ENCODE results near the gene CTU1. TPM values are rescaled to one million over a fixed set of nuclear protein-coding genes. Genes with fewer than 3 reads are reported as not detected.

CTU1 gene
- total and polyA plus RNA-seq, 2 of the 4 experiments (the other 2 are of a cell fraction) = 2.0 to 3.3 TPM

DNA sequence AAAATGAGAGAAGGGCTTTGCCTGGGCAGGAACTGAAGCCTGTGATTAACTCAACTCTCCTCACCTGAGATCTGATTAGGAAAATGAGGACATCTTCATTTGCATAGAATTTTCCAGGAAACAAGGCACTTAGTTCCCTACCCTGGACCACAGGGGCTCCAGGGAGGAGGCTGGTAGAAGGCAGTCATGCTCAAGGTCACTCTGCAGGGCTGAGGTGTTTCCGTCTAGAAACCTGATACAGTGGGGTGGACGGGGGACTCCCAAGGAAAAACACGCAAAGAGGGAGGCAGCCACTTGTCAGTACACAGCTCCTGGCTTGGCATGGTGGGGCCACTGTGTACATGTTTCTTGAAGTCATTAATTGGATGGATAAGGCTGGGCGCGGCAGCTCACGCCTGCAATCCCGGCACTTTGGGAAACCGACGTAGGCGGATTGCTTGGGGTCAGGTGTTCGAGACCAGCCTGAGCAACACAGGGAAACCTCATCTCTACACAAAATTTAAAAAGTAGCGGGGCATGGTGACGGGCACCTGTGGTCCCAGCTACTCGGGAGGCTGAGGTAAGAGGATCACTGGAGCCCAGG is 31.5 kb downstream of the CTU1 start:
- dilution Hi-C loops (cut with HindIII; ENCODE audit: low sequenced_read_pairs, unreplicated experiment) (no loop called here), intact Hi-C loops (cut with micrococcal nuclease) (no loop called here), in situ Hi-C loops (cut with MboI; ENCODE audit: low sequenced_read_pairs) (no loop called here)
- no peak overlapping the region for H3K56ac ChIP-seq (ENCODE audit: extremely low read depth, insufficient read depth, low read length)
- DNase-seq (no peak), ATAC-seq (ENCODE audit: low read depth) (no peak)
- H2AK5ac ChIP-seq (ENCODE audit: low read depth, low read length) = no peak overlapping the region
- BruUV-seq (replicated peaks) = no TSS peak
- H3K9me3 ChIP-seq (ENCODE audit: control insufficient read depth, insufficient read depth, low read length) = no peaks in the 10 kb centered on the region; the same call in none of the 2 replicates
- no peak overlapping the region for H2BK20ac ChIP-seq (ENCODE audit: low read depth, low read length)
- no peak overlapping the region for H3K18ac ChIP-seq (ENCODE audit: low read depth, low read length)
- no peak overlapping the region for H3K4me2 ChIP-seq (ENCODE audit: low read depth, low read length)
- no peak overlapping the region for H4K5ac ChIP-seq (ENCODE audit: low read depth, low read length)
- no peak overlapping the region for H3K14ac ChIP-seq (replicated peaks; ENCODE audit: low read depth, low read length)
- H3K9me1 ChIP-seq (ENCODE audit: insufficient read depth, low read length) = no peaks in the 10 kb centered on the region
- no peak overlapping the region for H4K8ac ChIP-seq (ENCODE audit: low read depth in 2 of 2, low read length in 2 of 2)
- no peaks in the 10 kb centered on the region for H3K27me3 ChIP-seq (ENCODE audit: control insufficient read depth, insufficient read depth, low read length)
- no peak overlapping the region for H2BK5ac ChIP-seq (ENCODE audit: low read depth, low read length, poor library complexity, severe bottlenecking)
- no peak overlapping the region for H3K23ac ChIP-seq (ENCODE audit: low read depth, low read length)
- no peak overlapping the region for H3K4me3 ChIP-seq (ENCODE audit: insufficient read depth, low read depth, low read length)
- no peak overlapping the region for H4K91ac ChIP-seq (ENCODE audit: insufficient read depth, low read depth, low read length)
- H2BK15ac ChIP-seq (ENCODE audit: low read depth, low read length) = no peak overlapping the region
- no peak overlapping the region for H2BK120ac ChIP-seq (ENCODE audit: low read depth, low read length)
- H2AK9ac ChIP-seq (replicated peaks; ENCODE audit: low read depth, low read length, poor library complexity) = no peak overlapping the region
- H3K4ac ChIP-seq (ENCODE audit: low read depth, low read length) = no peak overlapping the region
- WGBS, 2 experiments (ENCODE audit: extremely low coverage in 2 of 2, insufficient read length in 1 of 2) = 16% methylated on average over 3 of the region's 14 CpGs; no CpG with 5 or more reads in 1 of the 2 experiments
- no peaks in the 10 kb centered on the region for H4K20me1 ChIP-seq (ENCODE audit: insufficient read depth, low read length)
- no peak overlapping the region for H2AFZ ChIP-seq (replicated peaks; ENCODE audit: low read length, poor library complexity)
- H3K27ac ChIP-seq (ENCODE audit: insufficient read depth, low read length) = no peak overlapping the region
- ChIA-PET POLR2A (ENCODE audit: unreplicated experiment) (no interaction called here), CTCF (no interaction called here)
- H3K4me1 ChIP-seq (ENCODE audit: control insufficient read depth, insufficient read depth, low read length) = no peaks in the 10 kb centered on the region
- TF ChIP-seq SMC3 (IDR thresholded peaks at IDR 0.05; ENCODE audit: low read depth, low read length) (no peak), MXI1 (IDR thresholded peaks at IDR 0.05; ENCODE audit: borderline replicate concordance, low read depth, low read length) (no peak), NFE2L2 (IDR thresholded peaks at IDR 0.05; ENCODE audit: low read depth, low read length) (no peak), POLR2A (IDR thresholded peaks at IDR 0.05; ENCODE audit: low read depth, low read length) (no peak), BHLHE40 (IDR thresholded peaks at IDR 0.05; ENCODE audit: low read depth, low read length) (no peak), FOS (IDR thresholded peaks at IDR 0.05; ENCODE audit: low read depth, low read length) (no peak), RFX5 (IDR thresholded peaks at IDR 0.05; ENCODE audit: low read depth, low read length) (no peak), RCOR1 (IDR thresholded peaks at IDR 0.05; ENCODE audit: insufficient replicate concordance, low read length) (no peak), CHD1 (IDR thresholded peaks at IDR 0.05; ENCODE audit: low read depth, low read length) (no peak)
- TF ChIP-seq, protein P1, sequence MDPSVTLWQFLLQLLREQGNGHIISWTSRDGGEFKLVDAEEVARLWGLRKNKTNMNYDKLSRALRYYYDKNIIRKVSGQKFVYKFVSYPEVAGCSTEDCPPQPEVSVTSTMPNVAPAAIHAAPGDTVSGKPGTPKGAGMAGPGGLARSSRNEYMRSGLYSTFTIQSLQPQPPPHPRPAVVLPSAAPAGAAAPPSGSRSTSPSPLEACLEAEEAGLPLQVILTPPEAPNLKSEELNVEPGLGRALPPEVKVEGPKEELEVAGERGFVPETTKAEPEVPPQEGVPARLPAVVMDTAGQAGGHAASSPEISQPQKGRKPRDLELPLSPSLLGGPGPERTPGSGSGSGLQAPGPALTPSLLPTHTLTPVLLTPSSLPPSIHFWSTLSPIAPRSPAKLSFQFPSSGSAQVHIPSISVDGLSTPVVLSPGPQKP (IDR thresholded peaks at IDR 0.05; ENCODE audit: borderline replicate concordance, low read depth, low read length) = no peak
- H3K9ac ChIP-seq (ENCODE audit: low read depth, low read length) = no peak overlapping the region
- no peaks in the 10 kb centered on the region for H3K36me3 ChIP-seq (ENCODE audit: control insufficient read depth, insufficient read depth, low read length)
- no peaks in the 10 kb centered on the region for H3K79me1 ChIP-seq (ENCODE audit: low read depth in 1 of 2, low read length in 2 of 2)

Data from IMR-90 (cell line).